Endothelial cell of umbilical vein (primary cell): Measurements from ENCODE around the gene ARHGAP45.

Experiments
- CTCF ChIP-seq, 2 donors: IDR thresholded peaks; 1 replicate in 1 of 2; 2 replicates in 1 of 2; pipeline ENCODE4 v1.5.1; 2011; ENCODE audit warnings: low read length in 2 of 2, mild to moderate bottlenecking in 2 of 2, moderate library complexity in 2 of 2, control low read depth in 1 of 2, inconsistent platforms in 1 of 2, low read depth in 1 of 2; ENCODE audit not compliant: insufficient read depth in 1 of 2; ENCODE audit errors: extremely low read depth in 1 of 2
- EZH2 ChIP-seq: IDR thresholded peaks from 2 replicates; pipeline ENCODE4 v1.6.1; 2012; ENCODE audit warnings: borderline replicate concordance, low read depth, mild to moderate bottlenecking, moderate library complexity, low read length, inconsistent platforms; ENCODE audit not compliant: severe bottlenecking
- FOS ChIP-seq: IDR thresholded peaks from 2 replicates; pipeline ENCODE4 v1.6.1; 2011; ENCODE audit warnings: mild to moderate bottlenecking, low read length, moderate library complexity, borderline replicate concordance; ENCODE audit not compliant: insufficient read depth
- GATA2 ChIP-seq: IDR thresholded peaks from 2 replicates; pipeline ENCODE4 v1.7.0; 2011; ENCODE audit warnings: low read depth, mild to moderate bottlenecking, moderate library complexity, mixed read lengths, low read length; ENCODE audit not compliant: insufficient read length, insufficient read depth
- MAX ChIP-seq: IDR thresholded peaks from 2 replicates; pipeline ENCODE4 v1.6.1; 2011; ENCODE audit not compliant: insufficient read depth, insufficient read length
- MYC ChIP-seq: IDR thresholded peaks from one replicate; pipeline ENCODE4 v1.6.1; 2011; ENCODE audit warnings: mild to moderate bottlenecking, low read depth, low read length
- POLR2A ChIP-seq: IDR thresholded peaks from 2 replicates; pipeline ENCODE4 v1.6.1; 2012; ENCODE audit warnings: low read depth, mild to moderate bottlenecking, control low read depth, low read length
- POLR2AphosphoS5 ChIP-seq: IDR thresholded peaks from 2 replicates; pipeline ENCODE4 v1.6.1; 2012; ENCODE audit warnings: low read depth, mild to moderate bottlenecking, control low read depth, low read length, moderate library complexity; ENCODE audit not compliant: insufficient read depth

- TF ChIP-seq CTCF (IDR thresholded peaks at IDR 0.05; ENCODE audit: extremely low read depth in 1 of 2, insufficient read depth in 1 of 2, low read depth in 1 of 2, low read length in 2 of 2) (no peak), POLR2A (no peak), POLR2AphosphoS5 (no peak), EZH2 (no peak), MAX (no peak), FOS (no peak), MYC (no peak), GATA2 (no peak)
Measured at GRCh38 chr19:1027650-1028061, 39.3 kb upstream of the ARHGAP45 start.
